ENCODE data around the gene SLC2A9.

SLC2A9 gene

GRCh38 chr4:10053635-10054453, 32.5 kb upstream of the SLC2A9 start:
- Histone ChIP-seq H3K36me3 (no peaks in the 10 kb centered on the region), H3K4me3 (ENCODE audit: low read depth, low read length) (no peak overlapping the region), H3K9me3 (no peaks in the 10 kb centered on the region), H3K27me3 (no peaks in the 10 kb centered on the region), H3K4me1 (peaks cover 4% of the 10 kb centered on the region; the same call in 1 of the 2 replicates)
- no peak for TF ChIP-seq CTCF (IDR thresholded peaks at IDR 0.05; ENCODE audit: low read depth, low read length)
- no peak for DNase-seq

- Histone ChIP-seq H3K4me1 (peaks cover 4% of the 10 kb centered on the region; the same call in 1 of the 2 replicates), H3K36me3 (no peaks in the 10 kb centered on the region), H3K4me3 (ENCODE audit: low read depth, low read length) (no peak overlapping the region), H3K9me3 (no peaks in the 10 kb centered on the region), H3K27me3 (no peaks in the 10 kb centered on the region)
- no peak for TF ChIP-seq CTCF (IDR thresholded peaks at IDR 0.05; ENCODE audit: low read depth, low read length)
- no peak for DNase-seq
Measured at GRCh38 chr4:10051517-10052135, 30.3 kb upstream of the SLC2A9 start.

- no peak overlapping the region for H3K4me3 ChIP-seq (ENCODE audit: low read depth, low read length)
- no peak for TF ChIP-seq CTCF (IDR thresholded peaks at IDR 0.05; ENCODE audit: low read depth, low read length)
- no peak for DNase-seq
Measured at GRCh38 chr4:10050721-10051120, 29.4 kb upstream of the SLC2A9 start.

GRCh38 chr4:10050261-10050661, 29.0 kb upstream of the SLC2A9 start:
- Histone ChIP-seq H3K36me3 (no peaks in the 10 kb centered on the region), H3K4me1 (peaks cover 3% of the 10 kb centered on the region; the same call in 1 of the 2 replicates), H3K4me3 (ENCODE audit: low read depth, low read length) (no peak overlapping the region), H3K9me3 (no peaks in the 10 kb centered on the region), H3K27me3 (no peaks in the 10 kb centered on the region)
- no peak for TF ChIP-seq CTCF (IDR thresholded peaks at IDR 0.05; ENCODE audit: low read depth, low read length)
- DNase-seq: no peak

More at GRCh38 chr4:10050721-10051120, 29.4 kb upstream of the SLC2A9 start:
- H3K27me3 ChIP-seq: no peaks in the 10 kb centered on the region
- no peaks in the 10 kb centered on the region for H3K9me3 ChIP-seq
- H3K4me1 ChIP-seq: peaks cover 4% of the 10 kb centered on the region; the same call in 1 of the 2 replicates
- H3K36me3 ChIP-seq: no peaks in the 10 kb centered on the region

GRCh38 chr4:10048941-10049697, 27.8 kb upstream of the SLC2A9 start:
- no peak for DNase-seq
- Histone ChIP-seq H3K4me3 (ENCODE audit: low read depth, low read length) (no peak overlapping the region), H3K9me3 (no peaks in the 10 kb centered on the region), H3K27me3 (no peaks in the 10 kb centered on the region), H3K4me1 (no peaks in the 10 kb centered on the region; the same call in 1 of the 2 replicates), H3K36me3 (no peaks in the 10 kb centered on the region)
- no peak for TF ChIP-seq CTCF (IDR thresholded peaks at IDR 0.05; ENCODE audit: low read depth, low read length)

All from BE2C (cell line).